HCT116 (cell line): ENCODE data around the gene RBCK1.

ENCODE experiments used
- ATF3 ChIP-seq: IDR thresholded peaks from 2 replicates; pipeline ENCODE4 v1.6.1; 2012
- CBX3 ChIP-seq: IDR thresholded peaks from 2 replicates; pipeline ENCODE4 v1.6.1; 2012; ENCODE audit warnings: low read depth
- CEBPB ChIP-seq: IDR thresholded peaks from 2 replicates; pipeline ENCODE4 v1.6.1; 2012; ENCODE audit warnings: low read depth
- EGR1 ChIP-seq: IDR thresholded peaks from 2 replicates; pipeline ENCODE4 v1.6.1; 2012; ENCODE audit warnings: low read depth
- ELF1 ChIP-seq: IDR thresholded peaks from 2 replicates; pipeline ENCODE4 v1.6.1; 2012; ENCODE audit warnings: low read depth, borderline replicate concordance
- EZH2 ChIP-seq: fragments of 200-600 bp; sonication (generic); IDR thresholded peaks from 2 replicates; pipeline ENCODE4 v1.6.1; 2017; ENCODE audit warnings: antibody characterized with exemption, mixed run types
- EZH2phosphoT487 ChIP-seq: fragments of 200-600 bp; IDR thresholded peaks from 2 replicates; pipeline ENCODE4 v1.6.1; 2018; ENCODE audit warnings: antibody characterized with exemption, borderline replicate concordance
- JUND ChIP-seq: IDR thresholded peaks from 2 replicates; pipeline ENCODE4 v1.6.1; 2012
- POLR2AphosphoS5 ChIP-seq: IDR thresholded peaks from 2 replicates; pipeline ENCODE4 v1.6.1; 2011; ENCODE audit warnings: mild to moderate bottlenecking, low read depth, low read length, moderate library complexity
- RAD21 ChIP-seq: IDR thresholded peaks from 2 replicates; pipeline ENCODE4 v1.6.1; 2012; ENCODE audit warnings: low read depth, mild to moderate bottlenecking
- SP1 ChIP-seq: IDR thresholded peaks from 2 replicates; pipeline ENCODE4 v1.6.1; 2012; ENCODE audit warnings: low read depth
- YY1 ChIP-seq: IDR thresholded peaks from 2 replicates; pipeline ENCODE4 v1.6.1; 2011; ENCODE audit warnings: low read length, low read depth, moderate library complexity, mild to moderate bottlenecking; ENCODE audit not compliant: insufficient replicate concordance; ENCODE audit errors: extremely low read depth
- ZFX ChIP-seq: fragments of 450-650 bp; IDR thresholded peaks from 2 replicates; pipeline ENCODE4 v1.6.1; 2017
- TF ChIP-seq, protein P1 (sequence below), 3 experiments: fragments of 200-600 bp in 1 of 3; sonication (generic) in 1 of 3; IDR thresholded peaks in 2 of 3; conservative IDR thresholded peaks in 1 of 3; 2 replicates each; pipeline ENCODE4 v1.5.1; 2012 to 2017; ENCODE audit warnings: low read depth in 2 of 3, low read length in 2 of 3, antibody characterized with exemption in 1 of 3, borderline replicate concordance in 1 of 3, control low read depth in 1 of 3, mild to moderate bottlenecking in 1 of 3, mixed read lengths in 1 of 3, mixed run types in 1 of 3, moderate library complexity in 1 of 3; ENCODE audit not compliant: insufficient read depth in 1 of 3

GRCh38 chr20:400128-400453 lies 8.0 kb upstream of the RBCK1 start:
- TF ChIP-seq, protein P1, sequence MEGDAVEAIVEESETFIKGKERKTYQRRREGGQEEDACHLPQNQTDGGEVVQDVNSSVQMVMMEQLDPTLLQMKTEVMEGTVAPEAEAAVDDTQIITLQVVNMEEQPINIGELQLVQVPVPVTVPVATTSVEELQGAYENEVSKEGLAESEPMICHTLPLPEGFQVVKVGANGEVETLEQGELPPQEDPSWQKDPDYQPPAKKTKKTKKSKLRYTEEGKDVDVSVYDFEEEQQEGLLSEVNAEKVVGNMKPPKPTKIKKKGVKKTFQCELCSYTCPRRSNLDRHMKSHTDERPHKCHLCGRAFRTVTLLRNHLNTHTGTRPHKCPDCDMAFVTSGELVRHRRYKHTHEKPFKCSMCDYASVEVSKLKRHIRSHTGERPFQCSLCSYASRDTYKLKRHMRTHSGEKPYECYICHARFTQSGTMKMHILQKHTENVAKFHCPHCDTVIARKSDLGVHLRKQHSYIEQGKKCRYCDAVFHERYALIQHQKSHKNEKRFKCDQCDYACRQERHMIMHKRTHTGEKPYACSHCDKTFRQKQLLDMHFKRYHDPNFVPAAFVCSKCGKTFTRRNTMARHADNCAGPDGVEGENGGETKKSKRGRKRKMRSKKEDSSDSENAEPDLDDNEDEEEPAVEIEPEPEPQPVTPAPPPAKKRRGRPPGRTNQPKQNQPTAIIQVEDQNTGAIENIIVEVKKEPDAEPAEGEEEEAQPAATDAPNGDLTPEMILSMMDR (IDR thresholded peaks at IDR 0.05 in 2 of 3, conservative IDR thresholded peaks at IDR 0.05 in 1 of 3; ENCODE audit: borderline replicate concordance in 1 of 3, insufficient read depth in 1 of 3, low read depth in 2 of 3, low read length in 2 of 3), result no peak
- no peak for TF ChIP-seq EZH2
- no peak for TF ChIP-seq YY1
- TF ChIP-seq EGR1, result no peak
- TF ChIP-seq RAD21, result no peak
- no peak for TF ChIP-seq SP1
- no peak for TF ChIP-seq POLR2AphosphoS5
- no peak for TF ChIP-seq CEBPB
- no peak for TF ChIP-seq EZH2phosphoT487
- no peak for TF ChIP-seq ZFX
- TF ChIP-seq ELF1, result no peak
- TF ChIP-seq CBX3, result no peak
- TF ChIP-seq ATF3, result no peak
- TF ChIP-seq JUND, result no peak
